ENCODE data around the gene ETDC. TPM values are rescaled to one million over a fixed set of nuclear protein-coding genes. Genes with fewer than 3 reads are reported as not detected.
"Not testable (repeated sequence)": the region's sequence is repeated elsewhere in the genome, so short reads cannot be mapped to it uniquely, and the experiment has no call there.

Gene ETDC
- total RNA-seq, 3 donors from 2014 or later = not detected

DNA sequence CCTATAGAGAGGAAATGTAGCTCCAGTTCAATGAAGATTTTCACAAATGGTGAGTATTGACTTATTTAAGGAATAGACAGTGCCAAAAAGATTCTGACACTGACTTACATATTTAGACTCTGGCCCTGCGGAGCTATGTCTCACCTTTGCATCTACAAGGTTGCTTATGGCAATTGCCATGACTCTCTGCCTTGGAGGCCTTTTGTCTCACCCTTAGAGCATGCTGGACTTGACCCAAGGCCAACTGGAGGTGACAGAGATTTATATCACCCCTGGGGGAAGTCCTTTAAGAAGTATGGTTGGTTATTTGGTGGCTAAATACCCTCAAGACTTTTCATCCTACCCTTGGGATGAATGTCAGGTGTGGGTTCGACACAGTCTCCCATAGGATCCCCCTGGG lies 4.5 kb upstream of the ETDC start:
- H3K27me3 ChIP-seq = peaks cover 0 to 5% of the 10 kb centered on the region in 2 donors
- intact Hi-C loops (cut with DNase I; ENCODE audit: low total_unique reads) = no loop called here
- H3K36me3 ChIP-seq = no peaks in the 10 kb centered on the region
- TF ChIP-seq POLR2A (IDR thresholded peaks at IDR 0.05) (no peak), POLR2AphosphoS5 (IDR thresholded peaks at IDR 0.05) (no peak)
- TF ChIP-seq, protein P1, sequence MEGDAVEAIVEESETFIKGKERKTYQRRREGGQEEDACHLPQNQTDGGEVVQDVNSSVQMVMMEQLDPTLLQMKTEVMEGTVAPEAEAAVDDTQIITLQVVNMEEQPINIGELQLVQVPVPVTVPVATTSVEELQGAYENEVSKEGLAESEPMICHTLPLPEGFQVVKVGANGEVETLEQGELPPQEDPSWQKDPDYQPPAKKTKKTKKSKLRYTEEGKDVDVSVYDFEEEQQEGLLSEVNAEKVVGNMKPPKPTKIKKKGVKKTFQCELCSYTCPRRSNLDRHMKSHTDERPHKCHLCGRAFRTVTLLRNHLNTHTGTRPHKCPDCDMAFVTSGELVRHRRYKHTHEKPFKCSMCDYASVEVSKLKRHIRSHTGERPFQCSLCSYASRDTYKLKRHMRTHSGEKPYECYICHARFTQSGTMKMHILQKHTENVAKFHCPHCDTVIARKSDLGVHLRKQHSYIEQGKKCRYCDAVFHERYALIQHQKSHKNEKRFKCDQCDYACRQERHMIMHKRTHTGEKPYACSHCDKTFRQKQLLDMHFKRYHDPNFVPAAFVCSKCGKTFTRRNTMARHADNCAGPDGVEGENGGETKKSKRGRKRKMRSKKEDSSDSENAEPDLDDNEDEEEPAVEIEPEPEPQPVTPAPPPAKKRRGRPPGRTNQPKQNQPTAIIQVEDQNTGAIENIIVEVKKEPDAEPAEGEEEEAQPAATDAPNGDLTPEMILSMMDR (IDR thresholded peaks at IDR 0.05) = no peak
- H3K27ac ChIP-seq = no peak overlapping the region
- DNase-seq (ENCODE audit: low spot score in 2 of 2) = no peak
- no peaks in the 10 kb centered on the region for H3K4me1 ChIP-seq
- no peaks in the 10 kb centered on the region for H3K9me3 ChIP-seq
- no peak overlapping the region for H3K4me3 ChIP-seq

DNA sequence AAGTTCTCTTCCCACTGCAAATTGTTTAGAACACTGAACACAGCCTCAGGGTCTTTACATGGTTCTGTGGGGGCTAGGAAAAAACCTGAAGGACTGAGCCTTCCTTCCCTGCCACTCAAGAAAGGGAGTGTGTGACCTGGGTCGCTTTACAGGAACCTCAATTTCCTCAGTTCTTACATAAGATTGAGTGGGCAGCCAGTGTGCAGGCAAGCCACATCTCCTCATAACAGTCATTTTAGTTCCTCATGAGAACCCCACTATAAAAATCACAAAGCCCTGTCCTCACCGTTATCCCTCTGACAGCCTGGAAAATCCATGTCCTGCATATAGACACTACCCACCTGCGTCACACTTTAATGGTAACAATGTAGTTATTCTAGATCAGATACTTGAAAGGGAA lies 2.1 kb upstream of the ETDC start:
- Histone ChIP-seq H3K27me3 (no peaks in the 10 kb centered on the region), H3K36me3 (no peaks in the 10 kb centered on the region), H3K4me3 (no peak overlapping the region), H3K4me1 (no peaks in the 10 kb centered on the region), H3K27ac (no peak overlapping the region), H3K9me3 (no peaks in the 10 kb centered on the region)
- intact Hi-C loops (cut with DNase I; ENCODE audit: low total_unique reads) = no loop called here
- TF ChIP-seq POLR2AphosphoS5 (IDR thresholded peaks at IDR 0.05) (no peak), POLR2A (IDR thresholded peaks at IDR 0.05) (no peak)
- TF ChIP-seq, protein P1 (IDR thresholded peaks at IDR 0.05) = no peak
- no peak for DNase-seq (ENCODE audit: low spot score in 2 of 2)

DNA sequence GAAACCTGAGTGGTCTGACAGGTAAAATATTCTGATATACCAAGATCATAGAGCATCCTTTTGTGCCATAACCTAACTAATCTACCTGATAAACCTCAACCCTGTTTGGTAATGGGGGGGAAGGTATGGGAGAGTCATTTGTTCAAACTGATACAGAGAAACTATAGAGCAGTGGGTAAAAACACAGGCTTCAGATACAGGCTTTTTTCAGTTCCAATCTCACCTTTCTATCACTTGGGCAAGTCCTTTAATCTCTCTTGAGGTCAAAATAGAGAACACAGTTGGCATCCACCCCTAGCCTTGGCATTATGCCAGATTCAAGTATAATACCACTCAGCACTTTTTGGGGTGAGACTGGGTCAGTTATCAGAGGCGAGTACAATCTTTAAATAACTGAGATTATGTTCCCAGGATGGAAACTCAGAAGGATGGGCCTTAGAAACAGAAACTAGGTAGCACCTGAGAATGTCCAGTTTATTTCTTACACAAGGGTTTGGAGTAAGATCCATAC lies 880 bp upstream of the ETDC start:
- TF ChIP-seq POLR2A (IDR thresholded peaks at IDR 0.05) (no peak), POLR2AphosphoS5 (IDR thresholded peaks at IDR 0.05) (no peak)
- TF ChIP-seq, protein P1 (IDR thresholded peaks at IDR 0.05) = no peak
- H3K36me3 ChIP-seq = no peaks in the 10 kb centered on the region
- H3K27ac ChIP-seq = no peak overlapping the region
- intact Hi-C loops (cut with DNase I; ENCODE audit: low total_unique reads) = no loop called here
- no peaks in the 10 kb centered on the region for H3K27me3 ChIP-seq
- no peak for DNase-seq (ENCODE audit: low spot score in 2 of 2)
- peaks cover 0 to 3% of the 10 kb centered on the region in 2 donors for H3K9me3 ChIP-seq
- H3K4me1 ChIP-seq = no peaks in the 10 kb centered on the region
- H3K4me3 ChIP-seq = no peak overlapping the region

DNA sequence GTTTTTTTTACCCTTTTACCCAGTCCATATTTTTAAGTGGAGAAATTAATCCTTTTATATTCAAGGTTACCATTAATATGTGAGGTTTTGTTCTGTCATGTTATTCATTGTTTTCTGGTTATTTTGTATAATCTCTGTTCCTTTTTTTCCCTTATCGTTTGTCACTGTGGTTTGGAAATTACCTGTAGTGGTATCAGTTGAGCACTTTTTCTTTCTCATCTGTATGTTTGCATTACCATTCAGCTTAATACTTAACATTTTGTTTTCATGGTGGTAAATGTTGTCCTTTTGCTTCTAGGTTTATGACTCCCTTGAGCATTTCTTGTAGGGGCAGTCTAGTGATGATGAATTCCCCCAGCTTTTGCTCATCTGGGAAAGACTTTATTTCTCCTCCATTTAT lies 6.6 kb downstream of the ETDC start:
- intact Hi-C loops (cut with DNase I; ENCODE audit: low total_unique reads) = no loop called here
- Histone ChIP-seq H3K4me1 (no peaks in the 10 kb centered on the region), H3K9me3 (peaks cover 3 to 9% of the 10 kb centered on the region in 2 donors), H3K27me3 (no peaks in the 10 kb centered on the region), H3K4me3 (no peak overlapping the region), H3K27ac (no peak overlapping the region), H3K36me3 (no peaks in the 10 kb centered on the region)
- TF ChIP-seq, protein P1 (IDR thresholded peaks at IDR 0.05) = no peak
- TF ChIP-seq POLR2A (IDR thresholded peaks at IDR 0.05) (no peak), POLR2AphosphoS5 (IDR thresholded peaks at IDR 0.05) (no peak)
- no peak for DNase-seq (ENCODE audit: low spot score in 2 of 2)

DNA sequence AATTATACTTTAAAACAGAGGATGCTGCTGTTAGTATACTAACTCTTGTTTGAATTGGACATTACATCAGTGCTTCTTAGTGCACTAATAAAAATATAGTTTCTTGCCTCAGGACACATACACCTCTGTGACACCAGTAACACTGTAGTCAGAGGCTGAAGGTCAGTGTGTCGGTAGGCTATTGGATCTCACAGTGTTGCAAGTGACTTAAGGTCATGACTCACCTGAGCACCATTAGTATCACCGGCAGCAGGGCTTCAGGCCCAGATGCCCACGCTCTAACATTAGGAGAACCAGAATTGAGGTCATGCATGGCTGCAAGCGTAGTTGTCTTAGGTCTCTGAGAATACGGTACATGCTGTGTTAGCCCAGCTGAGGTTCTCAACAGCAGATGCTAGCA lies 15.2 kb downstream of the ETDC start:
- DNase-seq (ENCODE audit: low spot score in 2 of 2) = no peak
- peaks cover 19 to 27% of the 10 kb centered on the region in 2 donors for H3K9me3 ChIP-seq
- no peaks in the 10 kb centered on the region for H3K4me1 ChIP-seq
- TF ChIP-seq POLR2AphosphoS5 (IDR thresholded peaks at IDR 0.05) = no peak
- no peak for TF ChIP-seq POLR2A (IDR thresholded peaks at IDR 0.05)
- TF ChIP-seq, protein P1 (IDR thresholded peaks at IDR 0.05) = no peak
- H3K4me3 ChIP-seq = no peak overlapping the region
- H3K36me3 ChIP-seq = no peaks in the 10 kb centered on the region
- no peaks in the 10 kb centered on the region for H3K27me3 ChIP-seq
- intact Hi-C loops (cut with DNase I; ENCODE audit: low total_unique reads) = no loop called here
- no peak overlapping the region for H3K27ac ChIP-seq

DNA sequence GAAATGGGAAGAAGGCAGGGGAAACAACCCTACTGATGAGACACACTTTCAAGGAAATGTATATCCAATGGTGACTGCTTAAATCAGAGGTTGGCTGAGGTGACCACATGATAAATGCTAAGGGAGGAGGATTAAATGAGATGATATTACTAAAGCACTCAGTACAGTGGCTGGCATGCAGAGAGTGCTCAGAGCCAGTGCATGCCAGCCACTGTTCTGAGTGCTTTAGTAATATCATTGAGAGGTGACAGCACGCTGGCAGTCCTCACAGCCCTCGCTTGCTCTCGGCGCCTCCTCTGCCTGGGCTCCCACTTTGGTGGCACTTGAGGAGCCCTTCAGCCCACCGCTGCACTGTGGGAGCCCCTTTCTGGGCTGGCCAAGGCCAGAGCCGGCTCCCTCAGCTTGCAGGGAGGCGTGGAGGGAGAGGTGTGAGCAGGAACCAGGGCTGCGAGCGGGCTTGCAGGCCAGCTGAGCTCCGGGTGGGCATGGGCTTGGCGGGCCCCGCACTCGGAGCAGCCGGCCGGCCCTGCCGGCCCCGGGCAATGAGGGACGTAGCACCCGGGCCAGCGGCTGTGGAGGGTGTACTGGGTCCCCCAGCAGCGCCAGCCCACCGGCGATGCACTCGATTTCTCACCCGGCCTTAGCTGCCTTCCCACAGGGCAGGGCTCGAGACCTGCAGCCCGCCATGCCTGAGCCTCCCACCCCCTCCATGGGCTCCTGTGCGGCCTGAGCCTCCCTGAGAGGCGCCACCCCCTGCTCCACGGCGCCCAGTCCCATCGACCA lies 15.9 kb downstream of the ETDC start:
- H3K27ac ChIP-seq; DNase-seq (ENCODE audit: low spot score in 2 of 2); intact Hi-C loops (cut with DNase I; ENCODE audit: low total_unique reads); H3K4me3 ChIP-seq; H3K27me3 ChIP-seq; H3K4me1 ChIP-seq; H3K36me3 ChIP-seq: not testable (repeated sequence)
- peaks cover 19 to 27% of the 10 kb centered on the region in 2 donors for H3K9me3 ChIP-seq
